Activated T-cell treated with anti-CD3 and anti-CD28 coated beads for 24 hours (primary cell): Measurements from ENCODE around the gene EPX.
A peak's percentile ranks its signal among the peaks of the same experiment; 100 is the strongest.
"Not testable (repeated sequence)": the region's sequence is repeated elsewhere in the genome, so short reads cannot be mapped to it uniquely, and the experiment has no call there.

ENCODE experiments used
- DNase-seq: peaks from one replicate; pipeline ENCODE4 v3.0.0-alpha.2; 2020; ENCODE audit warnings: low read depth

EPX gene

GRCh38 chr17:58192612-58193011 lies at the start of gene EPX:
EPX (plus strand) TSS chr17:58192726; CDS start chr17:58192847, 121 bp downstream.
- no peak for DNase-seq

GRCh38 chr17:58143335-58143734 lies 49.2 kb upstream of the EPX start:
- not testable (repeated sequence) for DNase-seq

- no peak for DNase-seq
Measured at GRCh38 chr17:58144801-58145200, 47.7 kb upstream of the EPX start.

- no peak for DNase-seq
Measured at GRCh38 chr17:58147930-58148434, 44.5 kb upstream of the EPX start, which contains the start of gene OR4D1. OR4D1 (plus strand) TSS chr17:58148384; CDS start chr17:58155154, 6,770 bp downstream.

GRCh38 chr17:58148609-58149008 lies 43.9 kb upstream of the EPX start:
- DNase-seq: no peak

- no peak for DNase-seq
Measured at GRCh38 chr17:58150394-58150793, 42.1 kb upstream of the EPX start.

- DNase-seq: peak; percentile 29
Measured at GRCh38 chr17:58153046-58153445, 39.5 kb upstream of the EPX start.

- no peak for DNase-seq
Measured at GRCh38 chr17:58153671-58154070, 38.9 kb upstream of the EPX start.

- DNase-seq: peak; percentile 46
Measured at GRCh38 chr17:58156839-58157803, 35.4 kb upstream of the EPX start.

GRCh38 chr17:58158181-58158580 lies 34.3 kb upstream of the EPX start:
- no peak for DNase-seq

- DNase-seq: no peak
Measured at GRCh38 chr17:58161566-58161965, 31.0 kb upstream of the EPX start.

- DNase-seq: no peak
Measured at GRCh38 chr17:58165981-58166380, 26.5 kb upstream of the EPX start.

- DNase-seq: no peak
Measured at GRCh38 chr17:58166682-58167081, 25.8 kb upstream of the EPX start, which contains the start of gene OR4D2. OR4D2 (plus strand) TSS chr17:58166982; CDS start chr17:58169656, 2,674 bp downstream.

- no peak for DNase-seq
Measured at GRCh38 chr17:58170622-58171021, 21.9 kb upstream of the EPX start.

GRCh38 chr17:58172369-58173071 lies 20.0 kb upstream of the EPX start:
- DNase-seq: peak; percentile 32

- DNase-seq: no peak
Measured at GRCh38 chr17:58174871-58175270, 17.7 kb upstream of the EPX start.

- DNase-seq: no peak
Measured at GRCh38 chr17:58176200-58176599, 16.3 kb upstream of the EPX start.

- DNase-seq: no peak
Measured at GRCh38 chr17:58181796-58182195, 10.7 kb upstream of the EPX start.

GRCh38 chr17:58183514-58183913 lies 9.0 kb upstream of the EPX start:
- DNase-seq: no peak

GRCh38 chr17:58184308-58184985 lies 8.1 kb upstream of the EPX start:
- DNase-seq: no peak

GRCh38 chr17:58184986-58185761 lies 7.4 kb upstream of the EPX start:
- DNase-seq: no peak
